ENCODE measurements around the gene TMEM51.
"Not testable (repeated sequence)": the region's sequence is repeated elsewhere in the genome, so short reads cannot be mapped to it uniquely, and the experiment has no call there.

The TMEM51 gene

GRCh38 chr1:15154480-15155036 lies 1.0 kb downstream of the TMEM51 start:
- DNase-seq (ENCODE audit: low read depth) = peak; percentile 41

GRCh38 chr1:15155191-15155590 lies 1.6 kb downstream of the TMEM51 start:
- DNase-seq (ENCODE audit: low read depth) = no peak

- no peak for DNase-seq (ENCODE audit: low read depth)
Observed at GRCh38 chr1:15155888-15156741, 2.6 kb downstream of the TMEM51 start.

GRCh38 chr1:15156807-15157380 lies 3.3 kb downstream of the TMEM51 start:
- DNase-seq (ENCODE audit: low read depth) = no peak

- no peak for DNase-seq (ENCODE audit: low read depth)
Observed at GRCh38 chr1:15157524-15158399, 4.2 kb downstream of the TMEM51 start.

- DNase-seq (ENCODE audit: low read depth) = peak; percentile 96
Observed at GRCh38 chr1:15158506-15159165, 5.1 kb downstream of the TMEM51 start.

GRCh38 chr1:15159166-15159555 lies 5.6 kb downstream of the TMEM51 start:
- DNase-seq (ENCODE audit: low read depth) = no peak

- DNase-seq (ENCODE audit: low read depth) = no peak
Observed at GRCh38 chr1:15160626-15161025, 7.1 kb downstream of the TMEM51 start.

- peak; percentile 77 for DNase-seq (ENCODE audit: low read depth)
Observed at GRCh38 chr1:15167386-15167785, 13.8 kb downstream of the TMEM51 start.

GRCh38 chr1:15168479-15168878 lies 14.9 kb downstream of the TMEM51 start:
- peak; percentile 99 for DNase-seq (ENCODE audit: low read depth)

GRCh38 chr1:15170071-15170470 lies 16.5 kb downstream of the TMEM51 start:
- no peak for DNase-seq (ENCODE audit: low read depth)

- DNase-seq (ENCODE audit: low read depth) = no peak
Observed at GRCh38 chr1:15171271-15171908, 17.8 kb downstream of the TMEM51 start.

- DNase-seq (ENCODE audit: low read depth) = peak; percentile 64
Observed at GRCh38 chr1:15172405-15173259, 19.1 kb downstream of the TMEM51 start.

- peak; percentile 45 for DNase-seq (ENCODE audit: low read depth)
Observed at GRCh38 chr1:15173863-15174614, 20.5 kb downstream of the TMEM51 start.

GRCh38 chr1:15174615-15174983 lies 21.1 kb downstream of the TMEM51 start:
- DNase-seq (ENCODE audit: low read depth) = peak; percentile 25

- not testable (repeated sequence) for DNase-seq (ENCODE audit: low read depth)
Observed at GRCh38 chr1:15175324-15176094, 22.0 kb downstream of the TMEM51 start.

- no peak for DNase-seq (ENCODE audit: low read depth)
Observed at GRCh38 chr1:15176120-15176519, 22.6 kb downstream of the TMEM51 start.

- DNase-seq (ENCODE audit: low read depth) = no peak
Observed at GRCh38 chr1:15176898-15177665, 23.5 kb downstream of the TMEM51 start.

Measured in iris pigment epithelial cell (primary cell).